Stimulated activated CD8-positive, alpha-beta memory T cell treated with anti-CD3 and anti-CD28 coated beads, Interleukin-4, amount 100 ng/mL, for 48 hours (primary cell): ENCODE results near the gene SREBF1.

ENCODE experiments used
- DNase-seq: peaks from one replicate; pipeline ENCODE4 v3.0.0-alpha.2; 2020

SREBF1 gene

DNA sequence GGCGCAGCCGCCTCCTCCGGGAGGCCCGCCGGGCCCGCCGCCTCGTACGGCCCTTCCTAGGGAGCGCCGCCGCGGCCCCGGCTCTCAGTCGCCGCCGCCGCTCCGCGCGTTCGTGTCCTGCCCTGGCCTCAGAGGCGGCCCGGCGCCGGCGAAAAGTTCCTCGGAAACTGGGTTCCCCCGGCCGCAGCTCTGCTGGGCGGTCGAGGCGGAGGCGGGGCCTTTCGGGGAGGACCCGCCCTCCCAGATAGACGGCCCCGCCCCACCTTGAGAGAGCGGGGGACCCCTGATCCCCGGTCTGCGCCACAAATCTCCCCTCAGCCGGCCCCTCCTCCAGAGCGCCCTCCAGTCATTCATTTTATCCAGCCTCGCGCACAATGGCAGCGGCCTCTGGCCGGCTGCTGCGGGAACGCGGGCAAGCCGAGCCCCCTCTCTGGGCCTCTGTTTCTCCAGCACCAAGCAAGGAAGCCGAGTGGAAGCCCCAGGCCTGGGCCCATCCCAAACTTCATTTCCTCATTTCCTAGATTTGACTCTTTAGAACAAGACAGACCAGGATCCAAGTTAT, at the start of gene SREBF1:
Gene SREBF1, minus strand, starts transcription at position 169 of the 562 bp plus-strand sequence. CDS start 169 bp downstream, outside the sequence.
- peak; percentile 85 for DNase-seq

GRCh38 chr17:17886226-17886625, 49.4 kb upstream of the SREBF1 start:
- no peak for DNase-seq

- no peak for DNase-seq
These were observed 47.9 kb upstream of the SREBF1 start for GRCh38 chr17:17884391-17885357.

DNA sequence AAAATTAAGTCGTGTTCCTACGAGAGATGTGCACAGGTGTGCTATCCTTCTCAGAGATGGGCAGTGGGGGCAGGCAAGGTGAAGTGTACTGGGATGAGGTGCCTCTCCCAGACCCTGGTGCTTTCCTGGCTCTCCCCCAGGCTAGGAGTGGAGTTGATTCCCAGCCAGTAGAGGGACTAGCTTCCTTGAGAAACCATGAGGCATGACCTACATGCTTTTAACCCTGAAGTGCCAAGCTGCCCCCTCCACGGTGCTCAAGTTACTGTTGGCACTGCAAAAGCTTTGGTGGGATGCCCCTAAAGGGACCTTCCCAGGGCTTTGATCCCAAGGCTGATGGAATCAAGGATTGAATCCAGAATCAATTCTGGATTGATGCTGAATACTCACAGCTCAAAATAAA, 47.0 kb upstream of the SREBF1 start:
- no peak for DNase-seq

- DNase-seq = no peak
These were observed 45.3 kb upstream of the SREBF1 start for GRCh38 chr17:17882082-17882581.

GRCh38 chr17:17880577-17881196, 43.9 kb upstream of the SREBF1 start:
- no peak for DNase-seq

DNA sequence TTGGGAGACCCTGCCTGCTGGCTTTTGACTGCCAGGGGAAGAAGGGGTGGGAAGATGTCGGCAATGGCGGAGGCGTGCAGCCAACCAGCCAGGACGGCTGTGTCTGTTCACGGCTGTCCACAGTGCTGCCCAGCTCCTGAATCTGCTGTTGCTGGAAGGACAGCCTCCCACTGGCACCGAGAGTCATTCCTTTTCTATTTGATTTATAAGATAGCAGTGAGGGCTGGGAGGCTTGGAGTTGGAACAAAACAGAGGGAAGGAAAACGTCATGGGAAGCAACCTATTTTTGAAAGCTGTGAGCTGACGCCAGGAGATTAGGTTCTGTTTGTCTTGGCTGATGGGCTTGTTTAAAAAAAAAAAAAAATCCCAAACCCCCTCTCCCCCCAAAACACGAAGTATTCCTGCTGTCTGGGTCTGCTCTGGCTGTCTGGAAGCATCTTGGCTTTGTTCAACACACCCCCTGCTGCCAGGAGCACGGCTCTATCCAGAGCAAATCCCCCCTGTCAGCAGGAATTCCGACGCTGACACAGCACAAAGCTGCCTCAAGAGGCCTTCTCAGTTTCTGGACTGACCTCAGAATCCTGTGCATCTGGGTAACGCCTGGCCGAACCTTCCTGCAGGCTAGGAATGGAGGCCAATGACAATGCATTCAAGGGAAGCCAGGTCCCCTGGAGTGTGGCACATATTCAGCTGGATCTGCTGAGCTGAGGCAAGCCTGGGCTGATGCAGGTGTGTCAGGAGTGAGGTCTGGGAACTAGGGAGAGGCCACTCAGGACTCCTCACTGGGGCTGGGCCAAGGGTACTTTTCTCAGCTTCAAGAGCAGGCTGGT, 41.0 kb upstream of the SREBF1 start:
- DNase-seq = no peak

- no peak for DNase-seq
These were observed 40.3 kb upstream of the SREBF1 start for GRCh38 chr17:17876959-17877528.

GRCh38 chr17:17874478-17874877, 37.7 kb upstream of the SREBF1 start:
- DNase-seq = no peak

DNA sequence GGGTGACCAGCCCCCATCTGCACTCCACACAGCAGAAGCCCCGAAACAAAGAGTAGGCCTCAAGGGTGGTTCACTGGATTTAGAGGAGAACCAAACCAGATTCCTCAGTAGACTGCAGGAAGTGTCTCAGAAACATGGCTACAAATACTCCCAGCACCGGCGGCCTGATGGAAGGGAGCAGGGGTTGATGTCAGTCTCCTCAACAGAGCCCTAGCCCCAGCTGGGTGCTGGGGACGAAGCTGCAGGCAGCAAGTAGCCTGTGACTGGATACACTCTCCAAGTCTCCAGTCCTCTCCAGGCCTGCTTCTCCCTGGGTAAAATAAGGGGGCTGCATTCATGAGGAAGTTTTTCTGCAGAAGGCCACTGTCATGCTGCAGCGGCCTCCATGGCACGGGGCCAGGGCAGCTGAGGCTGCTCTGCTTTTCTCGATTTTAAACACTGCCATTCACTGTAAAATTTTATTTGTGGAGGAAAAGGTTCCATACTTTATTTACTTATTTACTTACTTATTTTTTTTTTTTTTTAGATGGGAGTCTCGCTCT, 36.7 kb upstream of the SREBF1 start:
- DNase-seq = no peak

DNA sequence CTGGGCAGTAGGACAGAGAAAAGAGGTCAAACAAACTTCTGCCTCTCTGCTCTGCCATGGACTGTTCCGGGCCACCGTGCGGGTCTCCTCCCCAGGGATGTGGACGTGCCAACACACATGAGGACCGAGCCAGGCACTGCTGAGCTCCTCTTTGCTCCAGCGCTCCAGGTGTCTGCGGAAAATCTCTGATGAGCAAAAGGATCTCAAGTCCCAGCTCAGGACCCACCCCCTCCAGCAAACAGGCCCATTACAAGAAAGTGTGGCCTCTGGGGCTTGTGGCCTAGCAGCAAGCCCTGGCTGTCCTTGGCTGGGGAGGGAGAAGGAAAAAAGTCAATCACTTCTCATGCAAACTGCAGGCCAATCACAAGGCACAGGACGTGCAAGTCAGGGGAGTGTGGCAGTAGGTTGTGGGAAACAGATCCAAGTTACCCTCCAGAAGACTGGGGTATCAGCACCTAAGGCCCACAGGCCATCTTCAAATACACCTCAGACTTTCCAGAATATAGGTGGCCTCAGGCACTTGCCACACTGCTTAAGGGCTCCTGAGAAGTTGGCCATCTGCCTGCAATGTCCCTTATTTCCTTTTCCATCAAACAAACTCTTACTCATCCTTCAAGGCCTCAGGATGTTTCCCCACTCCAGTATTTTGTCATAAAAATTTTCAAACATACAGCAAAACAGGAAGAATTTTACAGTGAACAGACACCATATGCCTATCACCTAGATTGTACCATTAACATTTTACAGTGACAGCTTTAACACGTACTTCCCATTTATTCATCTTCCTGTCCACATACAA, 36.0 kb upstream of the SREBF1 start:
- DNase-seq = no peak

GRCh38 chr17:17871913-17872312, 35.1 kb upstream of the SREBF1 start:
- DNase-seq = no peak

GRCh38 chr17:17870247-17870646, 33.5 kb upstream of the SREBF1 start:
- no peak for DNase-seq

- DNase-seq = no peak
These were observed 32.1 kb upstream of the SREBF1 start for GRCh38 chr17:17868641-17869522.

GRCh38 chr17:17866897-17867296, 30.1 kb upstream of the SREBF1 start:
- no peak for DNase-seq

- DNase-seq = no peak
These were observed 29.6 kb upstream of the SREBF1 start for GRCh38 chr17:17866425-17866824.

DNA sequence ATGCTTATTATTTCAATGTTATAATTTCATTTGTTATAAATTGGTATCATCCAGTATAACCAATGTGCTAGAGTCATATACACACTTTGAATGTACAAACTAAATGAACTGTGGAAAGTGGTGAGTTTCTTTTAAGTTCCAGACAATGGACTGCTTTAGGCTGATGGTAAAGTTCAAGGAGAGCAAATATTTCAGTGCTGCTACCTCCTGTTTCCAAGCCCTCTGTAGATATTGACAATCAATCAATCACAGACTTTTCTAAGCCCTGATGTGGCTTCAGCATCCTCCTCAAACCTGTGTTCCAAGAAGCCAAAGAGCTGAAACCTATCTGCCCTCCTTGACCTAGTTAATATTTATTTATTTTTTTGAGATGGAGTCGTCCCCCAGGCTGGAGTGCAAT, 28.2 kb upstream of the SREBF1 start:
- DNase-seq = no peak

- DNase-seq = no peak
These were observed 24.0 kb upstream of the SREBF1 start for GRCh38 chr17:17860766-17861107.

DNA sequence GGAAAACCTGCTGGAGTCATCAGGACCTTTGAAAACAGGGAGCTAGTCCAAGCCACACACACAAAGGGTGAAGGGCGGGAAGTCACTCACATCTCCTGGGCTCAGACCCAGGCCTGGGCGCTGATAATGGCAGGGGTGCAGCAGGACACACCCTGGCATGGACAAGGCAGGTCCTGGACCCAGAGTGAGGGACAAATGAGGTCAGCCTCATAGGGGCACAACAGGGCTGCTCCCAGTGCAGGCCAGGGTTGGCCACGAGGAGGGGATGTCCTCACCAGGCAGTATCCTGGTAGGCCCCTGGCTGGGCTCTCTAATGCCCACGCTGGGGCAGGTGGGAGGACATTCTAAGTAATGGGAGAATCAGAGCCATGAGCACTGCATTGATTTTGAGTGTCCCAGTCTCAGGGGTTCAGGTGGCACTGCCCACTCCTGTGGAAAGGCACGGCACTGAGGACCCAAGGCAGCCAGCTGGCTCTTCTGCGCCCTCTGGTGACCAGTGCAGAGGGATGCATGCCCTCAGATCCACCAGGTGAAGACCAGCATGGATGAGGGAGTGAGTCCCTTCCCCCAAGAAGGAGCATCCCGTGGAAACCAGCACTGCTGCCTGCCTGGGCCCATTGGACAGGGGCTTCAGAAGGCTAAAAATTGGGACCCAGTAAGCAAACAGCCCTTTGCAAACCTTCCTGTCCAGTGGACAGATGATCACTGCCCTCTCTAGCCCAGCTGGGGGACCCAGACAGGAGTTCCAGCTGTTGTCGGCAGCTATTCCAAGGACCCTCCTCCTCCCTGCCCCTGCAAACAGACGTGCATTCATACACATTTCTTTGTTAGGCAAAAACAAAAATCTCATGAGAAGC, 23.4 kb upstream of the SREBF1 start:
- peak; percentile 80 for DNase-seq
